Liver (tissue), 9 donors: ENCODE measurements around the gene ZNF273. TPM values are rescaled to one million over a fixed set of nuclear protein-coding genes. Genes with fewer than 3 reads are reported as not detected.
A peak's percentile ranks its signal among the peaks of the same experiment; 100 is the strongest.

Experiments
- DNase-seq: peaks from one replicate; pipeline ENCODE4 v3.0.0-alpha.2; 2017; ENCODE audit warnings: low spot score
- H3K27ac ChIP-seq, 2 donors: one replicate each; pipeline ENCODE4 v1.7.0; 2013; ENCODE audit warnings: inconsistent platforms in 2 of 2, low read length in 2 of 2, control low read depth in 1 of 2, low read depth in 1 of 2, mild to moderate bottlenecking in 1 of 2
- H3K27me3 ChIP-seq, 4 donors: one replicate each; pipeline versions ENCODE4 v1.6.1 to v1.7.0; 2013; ENCODE audit warnings: low read length in 3 of 4, inconsistent platforms in 1 of 4, mild to moderate bottlenecking in 1 of 4, moderate library complexity in 1 of 4; ENCODE audit not compliant: control insufficient read depth in 4 of 4, insufficient read depth in 4 of 4
- H3K36me3 ChIP-seq, 4 donors: one replicate each; pipeline versions ENCODE4 v1.6.1 to v1.7.0; 2013; ENCODE audit warnings: low read length in 3 of 4, mild to moderate bottlenecking in 3 of 4, low read depth in 1 of 4, moderate library complexity in 1 of 4; ENCODE audit not compliant: control insufficient read depth in 4 of 4, insufficient read depth in 3 of 4
- H3K4me1 ChIP-seq, 4 donors: one replicate each; pipeline versions ENCODE4 v1.6.1 to v1.7.0; 2013; ENCODE audit warnings: low read length in 3 of 4, mild to moderate bottlenecking in 3 of 4, moderate library complexity in 1 of 4; ENCODE audit not compliant: control insufficient read depth in 4 of 4, insufficient read depth in 4 of 4
- H3K4me3 ChIP-seq, 3 donors: one replicate each; pipeline versions ENCODE4 v1.6.1 to v1.7.0; 2013; ENCODE audit warnings: low read length in 3 of 3, control low read depth in 1 of 3, low read depth in 1 of 3, mild to moderate bottlenecking in 1 of 3
- H3K9ac ChIP-seq, 2 donors: one replicate each; pipeline ENCODE4 v1.7.0; 2013; ENCODE audit warnings: low read length in 2 of 2, mild to moderate bottlenecking in 2 of 2, moderate library complexity in 2 of 2, control low read depth in 1 of 2, low read depth in 1 of 2
- H3K9me3 ChIP-seq, 4 donors: one replicate each; pipeline versions ENCODE4 v1.6.1 to v1.7.0; 2013; ENCODE audit warnings: low read length in 3 of 4; ENCODE audit not compliant: control insufficient read depth in 4 of 4
- ATF3 ChIP-seq: IDR thresholded peaks from 2 replicates; pipeline ENCODE4 v1.6.1; 2016; ENCODE audit warnings: antibody characterized with exemption
- CTCF ChIP-seq: fragments of 150-350 bp; IDR thresholded peaks from 2 replicates; pipeline ENCODE4 v1.5.1; 2017; ENCODE audit warnings: improper control_type of control experiment, low read depth, low read length; ENCODE audit not compliant: missing input control
- EGR1 ChIP-seq, 2 donors: IDR thresholded peaks; 2 replicates each; pipeline ENCODE4 v1.6.1; 2016 to 2018; ENCODE audit warnings: antibody characterized with exemption in 2 of 2, low read depth in 2 of 2
- FOXA1 ChIP-seq: IDR thresholded peaks from 2 replicates; pipeline ENCODE4 v1.6.1; 2016; ENCODE audit warnings: antibody characterized with exemption
- FOXA2 ChIP-seq: IDR thresholded peaks from 2 replicates; pipeline ENCODE4 v1.6.1; 2016; ENCODE audit warnings: antibody characterized with exemption
- GABPA ChIP-seq, 2 donors: IDR thresholded peaks in 1 of 2; conservative IDR thresholded peaks in 1 of 2; 2 replicates each; pipeline ENCODE4 v1.6.1; 2016; ENCODE audit warnings: antibody characterized with exemption in 2 of 2, mild to moderate bottlenecking in 1 of 2, moderate library complexity in 1 of 2
- HNF4G ChIP-seq: IDR thresholded peaks from 2 replicates; pipeline ENCODE4 v1.6.1; 2016; ENCODE audit warnings: antibody characterized with exemption
- JUND ChIP-seq, 2 donors: IDR thresholded peaks; 2 replicates each; pipeline ENCODE4 v1.6.1; 2016; ENCODE audit warnings: antibody characterized with exemption in 2 of 2
- MAX ChIP-seq: IDR thresholded peaks from 2 replicates; pipeline ENCODE4 v1.6.1; 2016; ENCODE audit warnings: antibody characterized with exemption
- NR2F2 ChIP-seq: IDR thresholded peaks from 2 replicates; pipeline ENCODE4 v1.6.1; 2016; ENCODE audit warnings: antibody characterized with exemption
- RAD21 ChIP-seq, 2 donors: IDR thresholded peaks; 2 replicates each; pipeline ENCODE4 v1.6.1; 2016; ENCODE audit warnings: antibody characterized with exemption in 2 of 2, mild to moderate bottlenecking in 2 of 2
- REST ChIP-seq: IDR thresholded peaks from 2 replicates; pipeline ENCODE4 v1.6.1; 2016; ENCODE audit warnings: antibody characterized with exemption, mild to moderate bottlenecking
- RXRA ChIP-seq, 2 donors: IDR thresholded peaks; 2 replicates each; pipeline ENCODE4 v1.6.1; 2017 to 2018; ENCODE audit warnings: antibody characterized with exemption in 2 of 2, mild to moderate bottlenecking in 1 of 2
- SP1 ChIP-seq: IDR thresholded peaks from 2 replicates; pipeline ENCODE4 v1.6.1; 2018; ENCODE audit warnings: antibody characterized with exemption, mild to moderate bottlenecking
- ZBTB33 ChIP-seq: IDR thresholded peaks from 2 replicates; pipeline ENCODE4 v1.6.1; 2016; ENCODE audit warnings: antibody characterized with exemption
- WGBS: extraction: QIAGEN DNeasy Blood & Tissue Kit; methylation state at CpG from one replicate; pipeline ENCODE4 v1.1.7; 2013; 5-methylcytosine and 5-hydroxymethylcytosine counted together
- polyA plus RNA-seq, 2 donors: library from polyadenylated mRNA; stranded (reverse) in 1 of 2; unstranded in 1 of 2; fragments of 200-250 nt in 1 of 2; fragments of >200 nt in 1 of 2; fragmentation: Nextera tagmentation in 1 of 2; extraction: Ambion mirVana in 1 of 2; gene quantifications; one replicate each; pipeline versions ENCODE4 v1.2.1 to v1.2.3, GENCODE V29; 2013 to 2015
- total RNA-seq, 2 donors: library from RNA; depleted of rRNA; stranded (reverse); fragments of >200 nt; gene quantifications; one replicate each; pipeline ENCODE4 v1.2.3, GENCODE V29; 2014
- donor health status: healthy.
- donor health status: healthy.
- donor health status: healthy.
- donor health status: healthy.
- donor health status: healthy.

ZNF273 gene
- total and polyA plus RNA-seq, 4 donors = 0.43 to 14.9 (median 0.73) TPM

- no peak for TF ChIP-seq REST
- no peak for TF ChIP-seq NR2F2
- no peak for TF ChIP-seq FOXA1
- TF ChIP-seq ATF3 = no peak
- TF ChIP-seq HNF4G = no peak
- no peak for TF ChIP-seq RAD21 (IDR thresholded peaks at IDR 0.05)
- TF ChIP-seq MAX = no peak
- DNase-seq = peak; percentile 21
- H3K36me3 ChIP-seq = no peaks in the 10 kb centered on the region
- no peak overlapping the region for H3K4me3 ChIP-seq
- 69% methylated on average over 8 of the region's 8 CpGs for WGBS
- H3K9ac ChIP-seq = no peak overlapping the region
- peaks cover 0 to 3% (median under 1%) of the 10 kb centered on the region in 4 donors for H3K9me3 ChIP-seq
- H3K27ac ChIP-seq = no peak overlapping the region
- no peaks in the 10 kb centered on the region for H3K4me1 ChIP-seq
- no peaks in the 10 kb centered on the region for H3K27me3 ChIP-seq
Observed at GRCh38 chr7:64869121-64869725, 33.9 kb upstream of the ZNF273 start.

- 90% methylated on average over 32 of the region's 32 CpGs for WGBS
- H3K27ac ChIP-seq = no peak overlapping the region
- no peak overlapping the region for H3K4me3 ChIP-seq
- H3K9ac ChIP-seq = no peak overlapping the region
- no peaks in the 10 kb centered on the region for H3K36me3 ChIP-seq
- H3K9me3 ChIP-seq = peaks cover 0 to 3% (median under 1%) of the 10 kb centered on the region in 4 donors
- H3K27me3 ChIP-seq = peaks cover 0 to 2% (median 0%) of the 10 kb centered on the region in 4 donors
- no peaks in the 10 kb centered on the region for H3K4me1 ChIP-seq
- DNase-seq = peak; percentile 29
- TF ChIP-seq FOXA1 = no peak
- TF ChIP-seq CTCF = no peak
- no peak for TF ChIP-seq EGR1 (IDR thresholded peaks at IDR 0.05; ENCODE audit: low read depth in 2 of 2)
- no peak for TF ChIP-seq GABPA (IDR thresholded peaks at IDR 0.05 in 1 of 2, conservative IDR thresholded peaks at IDR 0.05 in 1 of 2)
Observed at GRCh38 chr7:64869912-64870562, 33.0 kb upstream of the ZNF273 start.

- Histone ChIP-seq H3K4me1 (no peaks in the 10 kb centered on the region), H3K27ac (no peak overlapping the region), H3K27me3 (peaks cover 0 to 2% (median 0%) of the 10 kb centered on the region in 4 donors), H3K4me3 (no peak overlapping the region), H3K36me3 (no peaks in the 10 kb centered on the region), H3K9me3 (peaks cover 0 to 3% (median under 1%) of the 10 kb centered on the region in 4 donors), H3K9ac (no peak overlapping the region)
- 92% methylated on average over 13 of the region's 13 CpGs for WGBS
- no peak for DNase-seq
- no peak for TF ChIP-seq RXRA (IDR thresholded peaks at IDR 0.05)
- no peak for TF ChIP-seq FOXA2
- TF ChIP-seq JUND (IDR thresholded peaks at IDR 0.05) = no peak
- no peak for TF ChIP-seq NR2F2
- TF ChIP-seq ZBTB33 = no peak
- TF ChIP-seq SP1 = no peak
- TF ChIP-seq EGR1 (IDR thresholded peaks at IDR 0.05; ENCODE audit: low read depth in 2 of 2) = no peak
- no peak for TF ChIP-seq GABPA (IDR thresholded peaks at IDR 0.05 in 1 of 2, conservative IDR thresholded peaks at IDR 0.05 in 1 of 2)
- no peak for TF ChIP-seq REST
Observed at GRCh38 chr7:64870656-64871055, 32.4 kb upstream of the ZNF273 start.
